ENCODE results near the gene AKT1.
A peak's percentile ranks its signal among the peaks of the same experiment; 100 is the strongest.

GRCh38 chr14:104752735-104753527 lies 42.6 kb downstream of the AKT1 start, which contains the start of gene SIVA1:
- TF ChIP-seq CTCF (conservative IDR thresholded peaks at IDR 0.05; ENCODE audit: low read depth in 2 of 2): no peak
- TF ChIP-seq EZH2 (IDR thresholded peaks at IDR 0.05; ENCODE audit: low read depth, unreplicated experiment): no peak
- TF ChIP-seq POLR2AphosphoS5 (IDR thresholded peaks at IDR 0.05; ENCODE audit: low read depth): peak; percentile 93
- no peak for TF ChIP-seq EZH2phosphoT487 (IDR thresholded peaks at IDR 0.05; ENCODE audit: unreplicated experiment)
- TF ChIP-seq REST (IDR thresholded peaks at IDR 0.05; ENCODE audit: unreplicated experiment): no peak
- no peak for TF ChIP-seq ZNF331 (CRISPR knock-in tag; IDR thresholded peaks at IDR 0.05; ENCODE audit: low read depth)
- TF ChIP-seq JUNB (IDR thresholded peaks at IDR 0.05; ENCODE audit: unreplicated experiment): no peak
- no peak for TF ChIP-seq NANOG (IDR thresholded peaks at IDR 0.05; ENCODE audit: borderline replicate concordance)
- peak; percentile 100 for TF ChIP-seq CREB1 (CRISPR knock-in tag; IDR thresholded peaks at IDR 0.05; ENCODE audit: low read depth)
- TF ChIP-seq STAT1 (IDR thresholded peaks at IDR 0.05; ENCODE audit: unreplicated experiment): no peak
- TF ChIP-seq, protein P1, sequence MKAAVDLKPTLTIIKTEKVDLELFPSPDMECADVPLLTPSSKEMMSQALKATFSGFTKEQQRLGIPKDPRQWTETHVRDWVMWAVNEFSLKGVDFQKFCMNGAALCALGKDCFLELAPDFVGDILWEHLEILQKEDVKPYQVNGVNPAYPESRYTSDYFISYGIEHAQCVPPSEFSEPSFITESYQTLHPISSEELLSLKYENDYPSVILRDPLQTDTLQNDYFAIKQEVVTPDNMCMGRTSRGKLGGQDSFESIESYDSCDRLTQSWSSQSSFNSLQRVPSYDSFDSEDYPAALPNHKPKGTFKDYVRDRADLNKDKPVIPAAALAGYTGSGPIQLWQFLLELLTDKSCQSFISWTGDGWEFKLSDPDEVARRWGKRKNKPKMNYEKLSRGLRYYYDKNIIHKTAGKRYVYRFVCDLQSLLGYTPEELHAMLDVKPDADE (IDR thresholded peaks at IDR 0.05): no peak

Measured in GM23338 (cell line).